Muscle of leg (tissue), 11 donors: ENCODE measurements around the gene DLG2. TPM values are rescaled to one million over a fixed set of nuclear protein-coding genes. Genes with fewer than 3 reads are reported as not detected.

Experiments used
- DNase-seq: peaks from one replicate; pipeline ENCODE4 v3.0.0; 2013
- H3K27ac ChIP-seq: one replicate; pipeline ENCODE4 v1.5.1; 2013; ENCODE audit warnings: mild to moderate bottlenecking, low read length, control low read depth
- H3K27me3 ChIP-seq: one replicate; pipeline ENCODE4 v1.6.1; 2013; ENCODE audit warnings: low read length; ENCODE audit not compliant: control insufficient read depth, insufficient read depth
- H3K36me3 ChIP-seq: one replicate; pipeline ENCODE4 v1.6.1; 2013; ENCODE audit warnings: low read length; ENCODE audit not compliant: control insufficient read depth, insufficient read depth
- H3K4me1 ChIP-seq: one replicate; pipeline ENCODE4 v1.6.1; 2013; ENCODE audit warnings: low read length; ENCODE audit not compliant: control insufficient read depth, insufficient read depth
- H3K4me3 ChIP-seq: one replicate; pipeline ENCODE4 v1.5.1; 2013; ENCODE audit warnings: low read length, control low read depth
- H3K9me3 ChIP-seq: replicated peaks from 2 replicates; pipeline ENCODE4 v1.6.1; 2013; ENCODE audit warnings: low read depth, low read length; ENCODE audit not compliant: control insufficient read depth
- WGBS: methylation state at CpG from one replicate; pipeline ENCODE4 v1.1.5; 2013; ENCODE audit warnings: missing lambda C conversion rate; ENCODE audit not compliant: insufficient coverage; 5-methylcytosine and 5-hydroxymethylcytosine counted together
- polyA plus RNA-seq, 8 donors: library from polyadenylated mRNA; unstranded; fragments of 120-200 nt; gene quantifications; one replicate each; pipeline versions ENCODE4 v1.2.1 to v1.2.3, GENCODE V29; 2013; ENCODE audit warnings: inconsistent platforms in 1 of 8, low replicate concordance in 1 of 8; ENCODE audit not compliant: insufficient read length in 8 of 8, insufficient read depth in 1 of 8
- total RNA-seq: library from RNA; stranded (reverse); fragments of 120-200 nt; gene quantifications from one replicate; pipeline ENCODE4 v1.2.4, GENCODE V29; 2013

The DLG2 gene
- total and polyA plus RNA-seq, 9 donors = 6.4 to 19.3 (median 11.0) TPM

DNA sequence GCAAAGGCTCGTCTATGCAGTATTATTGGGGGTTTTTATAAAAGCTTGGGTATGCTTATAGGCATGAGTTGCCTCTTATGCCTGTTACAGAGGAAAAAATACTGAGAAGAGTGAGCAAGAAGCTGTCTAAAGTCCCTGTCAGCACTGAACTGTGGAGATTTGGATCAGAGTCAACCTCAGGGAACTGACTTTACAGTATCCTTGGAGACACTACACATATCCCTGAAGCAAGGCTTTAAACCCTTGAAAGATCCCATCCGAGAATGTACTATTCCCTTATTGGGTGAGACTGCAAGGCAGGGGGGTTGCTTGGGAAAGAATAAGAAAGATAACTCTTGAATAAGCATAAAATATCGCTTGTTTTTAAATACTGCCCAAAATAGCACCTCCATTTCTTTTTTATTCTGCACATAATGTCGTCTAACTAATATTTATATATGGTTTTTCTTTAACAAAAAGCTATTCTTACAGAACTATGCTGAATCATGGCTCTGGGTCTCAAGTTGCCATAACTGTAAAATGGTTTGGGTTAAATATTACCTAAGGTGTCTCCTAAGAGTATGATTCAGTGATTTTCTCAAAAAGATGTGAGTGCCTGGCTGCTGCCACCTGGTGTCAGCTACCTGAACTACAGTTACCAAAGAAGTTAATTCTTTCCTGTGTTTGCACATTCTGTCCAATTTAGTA, 1062.8 kb downstream of the DLG2 start:
- no peaks in the 10 kb centered on the region for H3K27me3 ChIP-seq
- H3K4me3 ChIP-seq = no peak overlapping the region
- no peak overlapping the region for H3K27ac ChIP-seq
- H3K4me1 ChIP-seq = no peaks in the 10 kb centered on the region
- peaks cover 3% of the 10 kb centered on the region for H3K9me3 ChIP-seq
- no peaks in the 10 kb centered on the region for H3K36me3 ChIP-seq
- peak; percentile 27 for DNase-seq
- no CpG with 5 or more reads among the region's 4 CpGs for WGBS

- no CpG with 5 or more reads among the region's 2 CpGs for WGBS
- Histone ChIP-seq H3K27me3 (no peaks in the 10 kb centered on the region), H3K4me3 (no peak overlapping the region), H3K36me3 (no peaks in the 10 kb centered on the region), H3K9me3 (no peaks in the 10 kb centered on the region), H3K27ac (no peak overlapping the region), H3K4me1 (no peaks in the 10 kb centered on the region)
- DNase-seq = no peak
Measured at GRCh38 chr11:84563356-84563755, 1063.8 kb downstream of the DLG2 start.

DNA sequence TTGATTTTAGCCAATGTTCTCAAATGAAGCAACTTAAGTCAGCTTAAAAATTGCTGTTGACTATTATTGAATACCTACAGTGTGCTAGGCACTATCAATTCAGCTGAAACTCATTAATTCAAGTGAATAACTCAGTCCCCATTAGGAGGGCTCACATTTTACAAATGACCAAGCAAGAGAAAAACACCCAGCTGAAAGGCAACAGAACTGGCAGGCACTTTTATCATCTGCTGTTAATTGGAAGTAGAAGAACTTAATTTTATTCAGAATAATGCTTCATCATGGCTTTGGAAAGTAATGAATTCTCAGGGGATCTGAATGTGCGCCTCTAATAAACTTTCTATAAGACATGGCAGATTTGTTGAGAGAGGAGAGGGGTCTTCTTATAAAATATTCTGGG, 1066.9 kb downstream of the DLG2 start:
- DNase-seq = no peak
- WGBS = no CpG with 5 or more reads among the region's 1 CpG
- no peaks in the 10 kb centered on the region for H3K27me3 ChIP-seq
- no peaks in the 10 kb centered on the region for H3K4me1 ChIP-seq
- no peak overlapping the region for H3K27ac ChIP-seq
- H3K36me3 ChIP-seq = no peaks in the 10 kb centered on the region
- H3K9me3 ChIP-seq = no peaks in the 10 kb centered on the region
- no peak overlapping the region for H3K4me3 ChIP-seq

- 70% methylated on average over 2 of the region's 5 CpGs for WGBS
- no peaks in the 10 kb centered on the region for H3K9me3 ChIP-seq
- no peak overlapping the region for H3K4me3 ChIP-seq
- peak; percentile 67 for DNase-seq
- H3K27me3 ChIP-seq = no peaks in the 10 kb centered on the region
- no peak overlapping the region for H3K27ac ChIP-seq
- no peaks in the 10 kb centered on the region for H3K4me1 ChIP-seq
- no peaks in the 10 kb centered on the region for H3K36me3 ChIP-seq
Measured at GRCh38 chr11:84558085-84558905, 1068.8 kb downstream of the DLG2 start.

- DNase-seq = no peak
- no peaks in the 10 kb centered on the region for H3K36me3 ChIP-seq
- H3K9me3 ChIP-seq = no peaks in the 10 kb centered on the region
- no peaks in the 10 kb centered on the region for H3K27me3 ChIP-seq
- H3K4me1 ChIP-seq = no peaks in the 10 kb centered on the region
- no peak overlapping the region for H3K4me3 ChIP-seq
- H3K27ac ChIP-seq = no peak overlapping the region
- WGBS = 85% methylated on average over 2 of the region's 2 CpGs
Measured at GRCh38 chr11:84552791-84553190, 1074.4 kb downstream of the DLG2 start.

DNA sequence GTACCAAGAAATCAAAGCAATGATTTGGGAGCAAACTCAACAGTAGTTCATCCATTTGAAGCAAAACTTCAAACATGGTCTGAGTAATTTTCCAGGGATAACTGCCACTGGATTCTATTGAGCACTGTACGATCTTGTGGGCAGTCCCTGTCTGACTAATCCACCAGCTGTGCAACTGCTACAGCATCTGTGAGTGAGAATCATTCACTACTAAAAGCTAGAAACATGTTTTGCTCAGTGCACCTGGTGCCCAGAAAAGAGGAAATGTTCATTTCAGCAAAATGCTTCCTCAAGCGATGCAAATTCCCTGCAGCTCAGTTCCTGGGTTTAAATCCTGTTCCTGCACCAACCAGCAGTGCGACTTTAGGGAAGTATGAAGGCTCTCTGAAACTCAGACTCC, 1077.9 kb downstream of the DLG2 start:
- DNase-seq = peak; percentile 60
- 0% methylated on average over 1 of the region's 3 CpGs for WGBS

DNA sequence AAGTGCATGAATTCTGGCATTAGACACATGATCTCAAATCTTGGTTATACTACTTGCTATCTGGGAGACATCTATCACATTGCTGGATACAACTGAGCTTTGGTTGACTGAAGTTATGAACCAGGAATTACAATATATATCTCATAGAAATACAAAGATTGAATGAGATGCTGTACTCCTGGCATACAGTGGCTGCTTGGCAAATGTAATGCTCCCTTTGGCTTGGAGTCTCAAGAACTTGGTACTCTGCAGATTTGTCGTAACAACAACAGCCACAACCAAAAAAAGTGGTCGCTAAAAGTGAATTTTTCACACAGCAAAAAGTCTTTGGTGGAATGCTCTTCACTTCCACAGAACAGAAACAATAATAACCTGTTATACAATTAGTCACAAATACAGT, 1082.6 kb downstream of the DLG2 start:
- WGBS = no CpG with 5 or more reads among the region's 2 CpGs
- DNase-seq = no peak
- H3K4me3 ChIP-seq = no peak overlapping the region
- no peaks in the 10 kb centered on the region for H3K9me3 ChIP-seq
- H3K36me3 ChIP-seq = no peaks in the 10 kb centered on the region
- H3K4me1 ChIP-seq = peaks cover 2% of the 10 kb centered on the region
- no peak overlapping the region for H3K27ac ChIP-seq
- no peaks in the 10 kb centered on the region for H3K27me3 ChIP-seq

More for the DNA sequence above, 1077.9 kb downstream of the DLG2 start:
- Histone ChIP-seq H3K36me3 (no peaks in the 10 kb centered on the region), H3K9me3 (no peaks in the 10 kb centered on the region), H3K27ac (no peak overlapping the region), H3K27me3 (no peaks in the 10 kb centered on the region), H3K4me3 (no peak overlapping the region), H3K4me1 (no peaks in the 10 kb centered on the region)

DNA sequence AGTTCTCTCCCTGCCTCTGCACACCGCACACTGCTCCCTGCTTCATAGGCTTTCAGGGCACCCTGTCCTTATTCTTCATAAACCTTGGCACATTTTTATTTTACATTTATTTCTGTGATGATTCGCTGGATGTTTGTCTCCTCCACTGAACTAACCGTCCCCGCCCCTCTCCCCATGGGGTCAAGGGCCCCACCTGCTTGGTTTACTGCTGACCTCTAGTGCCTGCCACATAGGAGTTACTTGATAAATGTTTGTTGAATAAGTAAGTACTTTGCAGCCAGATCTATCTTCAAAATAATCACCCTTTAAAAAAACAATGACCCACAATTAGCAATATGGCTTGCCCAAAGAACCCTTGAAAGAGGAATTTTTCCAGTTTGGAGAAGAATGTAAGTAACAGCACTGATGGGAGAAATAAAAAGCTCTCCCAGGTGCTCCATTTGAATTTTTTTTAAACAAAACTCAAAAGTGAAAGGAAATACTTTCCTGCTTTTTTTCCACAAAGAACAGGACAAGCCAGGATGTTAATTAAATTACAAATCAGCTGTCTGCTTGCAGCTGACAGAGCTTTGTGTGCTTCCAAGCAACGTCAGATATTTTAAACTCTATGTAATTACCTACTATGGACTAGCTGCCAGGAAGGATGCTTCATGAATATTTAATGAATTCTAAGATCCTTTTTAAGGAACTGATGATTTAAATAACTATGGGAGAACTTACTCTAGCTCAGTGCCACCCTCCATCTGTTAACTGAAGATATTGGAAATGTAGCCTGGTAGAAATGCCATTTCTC, 1083.6 kb downstream of the DLG2 start:
- H3K4me3 ChIP-seq = no peak overlapping the region
- H3K4me1 ChIP-seq = peaks cover 2% of the 10 kb centered on the region
- DNase-seq = peak; percentile 10
- no CpG with 5 or more reads among the region's 5 CpGs for WGBS
- H3K27ac ChIP-seq = no peak overlapping the region
- H3K36me3 ChIP-seq = no peaks in the 10 kb centered on the region
- no peaks in the 10 kb centered on the region for H3K9me3 ChIP-seq
- H3K27me3 ChIP-seq = no peaks in the 10 kb centered on the region

GRCh38 chr11:84541731-84542340, 1085.3 kb downstream of the DLG2 start:
- H3K4me3 ChIP-seq = no peak overlapping the region
- no peaks in the 10 kb centered on the region for H3K36me3 ChIP-seq
- no peaks in the 10 kb centered on the region for H3K9me3 ChIP-seq
- DNase-seq = no peak
- H3K4me1 ChIP-seq = peaks cover 2% of the 10 kb centered on the region
- WGBS = 60% methylated on average over 2 of the region's 4 CpGs
- no peak overlapping the region for H3K27ac ChIP-seq
- no peaks in the 10 kb centered on the region for H3K27me3 ChIP-seq

GRCh38 chr11:84536456-84536855, 1090.7 kb downstream of the DLG2 start:
- H3K4me3 ChIP-seq = no peak overlapping the region
- H3K36me3 ChIP-seq = no peaks in the 10 kb centered on the region
- no peaks in the 10 kb centered on the region for H3K4me1 ChIP-seq
- 70% methylated on average over 3 of the region's 3 CpGs for WGBS
- H3K27me3 ChIP-seq = no peaks in the 10 kb centered on the region
- DNase-seq = no peak
- H3K27ac ChIP-seq = no peak overlapping the region
- no peaks in the 10 kb centered on the region for H3K9me3 ChIP-seq
